ENCODE measurements around the gene COG7. TPM values are rescaled to one million over a fixed set of nuclear protein-coding genes. Genes with fewer than 3 reads are reported as not detected.

COG7 gene
- total RNA-seq, 1 experiment from 2014 or later, result 13.5 TPM

- Histone ChIP-seq H4K20me1 (ENCODE audit: low read length) (no peaks in the 10 kb centered on the region), H3K79me2 (ENCODE audit: low read length) (no peaks in the 10 kb centered on the region), H3K9me2 (replicated peaks; ENCODE audit: low read length) (no peaks in the 10 kb centered on the region), H3K27me3 (ENCODE audit: low read length) (no peaks in the 10 kb centered on the region), H3K4me3 (ENCODE audit: low read length) (no peak overlapping the region), H3K4me2 (ENCODE audit: low read length) (no peak overlapping the region), H3K4me1 (ENCODE audit: insufficient read depth, low read length) (peaks cover 2% of the 10 kb centered on the region; the same call in 1 of the 2 replicates), H3K9ac (ENCODE audit: low read length) (no peak overlapping the region), H3K9me3 (ENCODE audit: low read length) (no peaks in the 10 kb centered on the region), H3F3A (ENCODE audit: low read length, unreplicated experiment) (no peaks in the 10 kb centered on the region), H3K27ac (ENCODE audit: low read length) (no peak overlapping the region), H3K36me3 (ENCODE audit: low read depth, low read length) (no peaks in the 10 kb centered on the region), H2AFZ (ENCODE audit: low read length) (no peak overlapping the region)
- ATAC-seq (no peak), DNase-seq (no peak)
- intact Hi-C loops (cut with micrococcal nuclease), result no loop called here
- TF ChIP-seq EZH2phosphoT487 (IDR thresholded peaks at IDR 0.05; ENCODE audit: borderline replicate concordance, low read length) (no peak), EZH2 (IDR thresholded peaks at IDR 0.05; ENCODE audit: low read length, unreplicated experiment) (no peak)
- TF ChIP-seq, protein P1, sequence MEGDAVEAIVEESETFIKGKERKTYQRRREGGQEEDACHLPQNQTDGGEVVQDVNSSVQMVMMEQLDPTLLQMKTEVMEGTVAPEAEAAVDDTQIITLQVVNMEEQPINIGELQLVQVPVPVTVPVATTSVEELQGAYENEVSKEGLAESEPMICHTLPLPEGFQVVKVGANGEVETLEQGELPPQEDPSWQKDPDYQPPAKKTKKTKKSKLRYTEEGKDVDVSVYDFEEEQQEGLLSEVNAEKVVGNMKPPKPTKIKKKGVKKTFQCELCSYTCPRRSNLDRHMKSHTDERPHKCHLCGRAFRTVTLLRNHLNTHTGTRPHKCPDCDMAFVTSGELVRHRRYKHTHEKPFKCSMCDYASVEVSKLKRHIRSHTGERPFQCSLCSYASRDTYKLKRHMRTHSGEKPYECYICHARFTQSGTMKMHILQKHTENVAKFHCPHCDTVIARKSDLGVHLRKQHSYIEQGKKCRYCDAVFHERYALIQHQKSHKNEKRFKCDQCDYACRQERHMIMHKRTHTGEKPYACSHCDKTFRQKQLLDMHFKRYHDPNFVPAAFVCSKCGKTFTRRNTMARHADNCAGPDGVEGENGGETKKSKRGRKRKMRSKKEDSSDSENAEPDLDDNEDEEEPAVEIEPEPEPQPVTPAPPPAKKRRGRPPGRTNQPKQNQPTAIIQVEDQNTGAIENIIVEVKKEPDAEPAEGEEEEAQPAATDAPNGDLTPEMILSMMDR (conservative IDR thresholded peaks at IDR 0.05; ENCODE audit: low read depth, low read length), result no peak
- CTCF ChIA-PET, result no interaction called here
- no TSS peak for BruUV-seq (replicated peaks)
- POLR2A ChIA-PET (ENCODE audit: unreplicated experiment), result no interaction called here
These were observed 95.2 kb downstream of the COG7 start for GRCh38 chr16:23357761-23358290.

DNA sequence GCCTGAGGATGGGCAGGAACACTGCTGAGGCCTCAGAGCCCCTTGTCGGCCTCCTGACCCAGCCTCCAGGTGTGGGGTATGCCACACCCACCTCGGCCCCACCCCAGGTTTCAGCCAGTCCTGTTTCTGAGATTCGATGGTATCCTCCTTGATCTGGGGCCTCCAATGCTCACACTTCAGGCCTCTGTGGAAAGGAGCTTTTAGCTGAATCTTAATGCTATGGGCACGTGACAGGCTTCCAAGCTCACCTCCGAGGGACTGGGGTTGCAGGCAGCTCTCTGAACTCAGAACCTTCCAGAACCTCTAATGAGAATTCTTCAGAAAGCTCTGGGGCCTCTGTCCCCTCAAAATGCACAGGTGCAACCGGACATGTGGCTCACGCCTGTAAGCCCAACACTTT is 96.0 kb downstream of the COG7 start:
- H3K36me3 ChIP-seq (ENCODE audit: low read depth, low read length), result no peaks in the 10 kb centered on the region
- H3F3A ChIP-seq (ENCODE audit: low read length, unreplicated experiment), result no peaks in the 10 kb centered on the region
- no peaks in the 10 kb centered on the region for H4K20me1 ChIP-seq (ENCODE audit: low read length)
- no peak for TF ChIP-seq EZH2 (IDR thresholded peaks at IDR 0.05; ENCODE audit: low read length, unreplicated experiment)
- TF ChIP-seq EZH2phosphoT487 (IDR thresholded peaks at IDR 0.05; ENCODE audit: borderline replicate concordance, low read length), result no peak
- TF ChIP-seq, protein P1 (conservative IDR thresholded peaks at IDR 0.05; ENCODE audit: low read depth, low read length), result no peak
- no peak overlapping the region for H2AFZ ChIP-seq (ENCODE audit: low read length)
- DNase-seq (no peak), ATAC-seq (no peak)
- no peaks in the 10 kb centered on the region for H3K4me1 ChIP-seq (ENCODE audit: insufficient read depth, low read length)
- no TSS peak for BruUV-seq (replicated peaks)
- ChIA-PET CTCF (no interaction called here), POLR2A (ENCODE audit: unreplicated experiment) (no interaction called here)
- intact Hi-C loops (cut with micrococcal nuclease), result no loop called here
- H3K9me2 ChIP-seq (replicated peaks; ENCODE audit: low read length), result no peaks in the 10 kb centered on the region
- no peaks in the 10 kb centered on the region for H3K9me3 ChIP-seq (ENCODE audit: low read length)
- no peak overlapping the region for H3K4me3 ChIP-seq (ENCODE audit: low read length)
- no peak overlapping the region for H3K9ac ChIP-seq (ENCODE audit: low read length)
- H3K27me3 ChIP-seq (ENCODE audit: low read length), result no peaks in the 10 kb centered on the region
- no peak overlapping the region for H3K27ac ChIP-seq (ENCODE audit: low read length)
- H3K79me2 ChIP-seq (ENCODE audit: low read length), result no peaks in the 10 kb centered on the region
- H3K4me2 ChIP-seq (ENCODE audit: low read length), result no peak overlapping the region

DNA sequence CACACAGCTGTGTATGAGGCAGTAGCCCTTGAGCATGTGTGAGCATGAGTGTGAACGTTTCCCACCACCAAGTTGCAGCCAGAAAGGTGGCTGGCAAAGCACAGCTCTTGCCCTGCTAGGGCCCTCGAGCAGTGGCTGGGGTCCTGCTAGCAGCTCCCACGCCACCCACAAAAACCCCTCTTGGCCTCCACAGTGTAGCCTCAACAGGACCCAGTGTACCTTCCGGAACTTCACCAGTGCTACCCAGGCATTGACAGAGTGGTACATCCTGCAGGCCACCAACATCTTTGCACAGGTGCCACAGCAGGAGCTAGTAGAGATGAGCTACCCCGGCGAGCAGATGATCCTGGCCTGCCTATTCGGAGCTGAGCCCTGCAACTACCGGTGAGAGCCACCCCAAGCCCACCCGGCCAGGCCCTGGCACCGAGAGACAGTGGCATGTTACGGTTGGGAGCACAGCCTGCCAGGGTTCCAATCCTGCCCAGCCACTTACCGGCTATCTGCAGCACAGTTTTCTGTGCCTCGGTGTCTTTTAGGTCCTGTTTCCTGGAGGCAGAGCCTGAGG is 97.8 kb downstream of the COG7 start:
- no peaks in the 10 kb centered on the region for H3K36me3 ChIP-seq (ENCODE audit: low read depth, low read length)
- BruUV-seq (replicated peaks), result no TSS peak
- no peaks in the 10 kb centered on the region for H4K20me1 ChIP-seq (ENCODE audit: low read length)
- ChIA-PET POLR2A (ENCODE audit: unreplicated experiment) (interaction anchor here (0.6 kb wide), 1 partner anchor 1291 kb away, joined by 3 read pairs; no protein-coding TSS in a partner anchor), CTCF (interaction anchor here (0.6 kb wide), 1 partner anchor 9 kb away, joined by 3 read pairs; no protein-coding TSS in a partner anchor)
- ATAC-seq (no peak), DNase-seq (no peak)
- H3K4me1 ChIP-seq (ENCODE audit: insufficient read depth, low read length), result no peaks in the 10 kb centered on the region
- no peaks in the 10 kb centered on the region for H3F3A ChIP-seq (ENCODE audit: low read length, unreplicated experiment)
- TF ChIP-seq, protein P1 (conservative IDR thresholded peaks at IDR 0.05; ENCODE audit: low read depth, low read length), result no peak
- TF ChIP-seq EZH2 (IDR thresholded peaks at IDR 0.05; ENCODE audit: low read length, unreplicated experiment) (no peak), EZH2phosphoT487 (IDR thresholded peaks at IDR 0.05; ENCODE audit: borderline replicate concordance, low read length) (no peak)
- no peak overlapping the region for H3K27ac ChIP-seq (ENCODE audit: low read length)
- H3K9me3 ChIP-seq (ENCODE audit: low read length), result no peaks in the 10 kb centered on the region
- H3K9ac ChIP-seq (ENCODE audit: low read length), result no peak overlapping the region
- H3K4me3 ChIP-seq (ENCODE audit: low read length), result no peak overlapping the region
- H3K9me2 ChIP-seq (replicated peaks; ENCODE audit: low read length), result no peaks in the 10 kb centered on the region
- no peak overlapping the region for H2AFZ ChIP-seq (ENCODE audit: low read length)
- H3K27me3 ChIP-seq (ENCODE audit: low read length), result no peaks in the 10 kb centered on the region
- intact Hi-C loops (cut with micrococcal nuclease), result no loop called here
- no peaks in the 10 kb centered on the region for H3K79me2 ChIP-seq (ENCODE audit: low read length)
- no peak overlapping the region for H3K4me2 ChIP-seq (ENCODE audit: low read length)
